Neuron (in vitro differentiated cells): ENCODE measurements around the gene KPNA5.
"Not testable (repeated sequence)": the region's sequence is repeated elsewhere in the genome, so short reads cannot be mapped to it uniquely, and the experiment has no call there.

Experiments used
- H2AFZ ChIP-seq: one replicate; pipeline ENCODE4 v1.6.1; 2013; ENCODE audit warnings: low read depth, mild to moderate bottlenecking, inconsistent platforms, low read length, moderate library complexity
- H3K27me3 ChIP-seq: one replicate; pipeline ENCODE4 v1.6.1; 2013; ENCODE audit warnings: low read length; ENCODE audit not compliant: insufficient read depth
- H3K36me3 ChIP-seq: one replicate; pipeline ENCODE4 v1.6.1; 2013; ENCODE audit warnings: low read length; ENCODE audit not compliant: insufficient read depth
- H3K4me1 ChIP-seq: one replicate; pipeline ENCODE4 v1.6.1; 2013; ENCODE audit warnings: low read length; ENCODE audit not compliant: insufficient read depth
- H3K4me3 ChIP-seq: 2 replicates; pipeline ENCODE4 v1.5.1; 2013; ENCODE audit warnings: mild to moderate bottlenecking, low read length, moderate library complexity
- H3K9me3 ChIP-seq: one replicate; pipeline ENCODE4 v1.6.1; 2013; ENCODE audit warnings: low read length

Gene KPNA5

DNA sequence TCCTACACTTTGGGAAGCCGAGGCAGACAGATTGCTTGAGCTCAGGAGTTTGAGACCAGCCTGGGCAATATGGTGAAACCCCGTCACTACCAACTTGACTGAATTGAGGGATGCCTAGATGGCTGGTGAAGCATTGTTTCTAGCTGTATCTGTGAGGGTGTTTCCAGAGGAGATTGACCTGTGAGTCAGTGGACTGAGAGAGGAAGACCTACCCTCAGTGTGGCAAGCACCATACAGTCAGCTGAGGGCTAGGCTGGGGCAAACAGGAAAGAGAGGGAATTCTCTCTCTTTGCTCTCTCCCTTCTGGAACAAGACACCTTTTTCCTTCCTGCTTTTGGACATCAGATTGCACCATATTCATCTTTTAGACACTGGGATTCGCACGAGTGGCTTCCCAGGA, 8.7 kb upstream of the KPNA5 start:
- peaks cover 11% of the 10 kb centered on the region for H3K27me3 ChIP-seq
- peaks cover 3% of the 10 kb centered on the region for H3K9me3 ChIP-seq
- no peaks in the 10 kb centered on the region for H3K36me3 ChIP-seq
- H3K4me3 ChIP-seq, result no peak overlapping the region
- H3K4me1 ChIP-seq, result peaks cover 5% of the 10 kb centered on the region
- no peak overlapping the region for H2AFZ ChIP-seq

DNA sequence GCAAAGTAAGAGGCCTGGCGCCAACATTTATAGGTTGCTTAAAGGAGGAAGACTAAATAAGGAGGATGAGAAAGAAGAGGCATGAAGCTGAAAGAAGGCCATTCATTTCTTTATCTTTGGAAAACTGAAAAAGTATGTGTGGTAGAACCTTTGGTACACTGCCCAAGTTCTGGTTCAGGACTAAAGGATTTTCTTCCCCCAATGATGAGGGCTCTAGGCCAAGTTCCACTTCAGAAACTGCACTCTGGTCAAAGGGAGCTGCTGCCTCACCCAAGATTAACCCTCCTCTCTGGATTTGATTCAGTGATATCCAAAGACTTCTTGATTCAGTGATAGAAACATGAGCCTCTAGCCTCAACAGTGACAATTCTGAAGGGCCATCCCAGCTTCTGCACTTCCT, 5.0 kb upstream of the KPNA5 start:
- Histone ChIP-seq H3K9me3 (peaks cover 3% of the 10 kb centered on the region), H3K4me3 (no peak overlapping the region), H3K27me3 (peaks cover 11% of the 10 kb centered on the region), H3K36me3 (no peaks in the 10 kb centered on the region), H3K4me1 (no peaks in the 10 kb centered on the region), H2AFZ (no peak overlapping the region)

DNA sequence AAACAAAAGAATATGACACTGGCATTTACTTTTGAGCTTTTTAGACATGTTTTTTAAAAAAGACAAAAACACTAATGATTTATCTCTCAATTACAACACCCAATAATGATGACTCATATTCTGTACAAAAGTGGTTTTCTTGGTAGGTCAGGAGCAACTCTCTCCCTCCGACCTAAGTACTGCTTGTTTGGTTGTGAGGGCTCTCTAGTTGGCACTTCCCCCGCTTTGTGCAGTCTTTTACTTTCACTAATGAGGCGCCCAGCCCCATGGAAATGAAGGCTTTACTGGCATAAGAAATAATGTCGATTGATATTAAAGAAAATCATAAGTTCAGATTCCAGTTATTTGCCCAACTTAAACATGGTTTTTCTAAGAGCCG, 1.3 kb downstream of the KPNA5 start:
- Histone ChIP-seq H3K4me1 (peaks cover 10% of the 10 kb centered on the region), H3K36me3 (peaks cover 8% of the 10 kb centered on the region), H3K4me3 (peak overlapping the region; percentile 100)

DNA sequence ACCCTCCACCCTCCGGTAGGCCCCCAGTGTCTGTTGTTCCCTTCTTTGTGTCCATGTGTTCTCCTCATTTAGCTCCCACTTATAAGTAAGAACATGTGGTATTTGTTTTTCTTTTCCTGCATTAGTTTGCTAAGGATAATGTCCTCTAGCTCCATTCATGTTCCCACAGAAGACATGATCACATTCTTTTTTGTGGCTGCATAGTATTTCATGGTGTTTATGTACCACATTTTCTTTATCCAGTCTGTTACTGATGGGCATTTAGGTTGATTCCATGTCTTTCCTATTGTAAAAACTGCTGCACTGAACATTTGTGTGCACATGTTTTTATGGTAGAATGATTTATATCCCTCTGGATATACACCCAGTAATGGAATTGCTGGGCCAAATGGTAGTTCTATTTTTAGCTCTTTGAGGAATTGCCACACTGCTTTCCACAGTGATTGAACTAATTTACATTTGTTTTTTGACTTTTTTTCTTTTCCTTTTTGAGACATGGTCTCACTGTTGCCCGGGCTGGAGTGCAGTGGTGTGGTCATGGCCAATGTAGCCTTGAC, 4.5 kb downstream of the KPNA5 start:
- Histone ChIP-seq H3K4me3 (no peak overlapping the region), H3K27me3 (no peaks in the 10 kb centered on the region)

More for the DNA sequence above, 1.3 kb downstream of the KPNA5 start:
- no peak overlapping the region for H2AFZ ChIP-seq
- H3K9me3 ChIP-seq, result no peaks in the 10 kb centered on the region
- H3K27me3 ChIP-seq, result no peaks in the 10 kb centered on the region

DNA sequence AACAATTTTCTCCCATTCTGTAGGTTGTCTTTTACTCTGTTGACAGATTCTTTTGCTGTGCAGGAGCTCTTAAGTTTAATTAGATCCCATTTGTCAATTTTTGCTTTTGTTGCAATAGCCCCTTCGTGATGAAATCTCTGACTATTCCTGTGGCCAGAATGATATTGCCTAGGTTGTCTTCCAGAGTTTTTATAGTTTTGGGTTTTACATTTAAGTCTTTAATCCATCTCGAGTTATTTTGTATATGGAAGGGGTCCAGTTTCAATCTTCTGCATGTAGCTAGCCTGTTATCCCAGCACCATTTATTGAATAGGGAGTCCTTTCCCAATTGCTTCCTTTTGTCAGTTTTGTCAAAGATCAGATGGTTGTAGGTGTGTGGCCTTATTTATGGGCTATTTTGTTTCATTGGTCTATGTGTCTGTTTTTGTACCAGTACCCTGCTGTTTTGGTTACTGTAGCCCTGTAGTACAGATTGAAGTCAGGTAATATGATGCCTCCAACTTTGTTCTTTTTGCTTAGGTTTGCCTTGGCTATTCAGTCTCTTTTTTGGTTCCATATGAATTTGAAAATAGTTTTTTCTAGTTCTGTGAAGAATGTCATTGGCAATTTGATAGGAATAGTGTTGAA, 5.6 kb downstream of the KPNA5 start:
- not testable (repeated sequence) for H2AFZ ChIP-seq, H3K27me3 ChIP-seq, H3K4me1 ChIP-seq, H3K9me3 ChIP-seq, H3K4me3 ChIP-seq
- H3K36me3 ChIP-seq, result peaks cover 23% of the 10 kb centered on the region

More for the DNA sequence above, 4.5 kb downstream of the KPNA5 start:
- peaks cover 10% of the 10 kb centered on the region for H3K4me1 ChIP-seq
- H3K36me3 ChIP-seq, result peaks cover 17% of the 10 kb centered on the region
- no peak overlapping the region for H2AFZ ChIP-seq
- no peaks in the 10 kb centered on the region for H3K9me3 ChIP-seq

DNA sequence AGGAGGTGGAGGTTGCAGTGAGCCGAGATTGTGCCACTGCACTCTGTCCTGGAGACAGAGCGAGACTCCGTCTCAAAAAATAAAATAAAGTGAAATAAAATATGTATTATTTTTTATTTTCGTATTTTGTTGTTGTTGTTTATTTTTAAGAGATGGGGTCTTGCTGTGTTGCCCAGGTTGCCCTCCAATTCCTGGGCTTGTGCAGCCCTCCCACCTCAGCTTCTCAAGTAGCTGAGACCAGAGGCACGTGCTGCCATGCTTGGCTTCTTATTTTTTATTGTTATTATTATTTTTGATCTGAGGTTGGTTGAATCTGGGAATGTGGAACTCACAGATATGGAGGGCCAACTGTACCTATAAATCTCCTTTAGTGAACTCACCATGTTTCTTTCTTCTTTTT, 10.1 kb downstream of the KPNA5 start:
- peaks cover 23% of the 10 kb centered on the region for H3K36me3 ChIP-seq
- no peak overlapping the region for H3K4me3 ChIP-seq
- no peaks in the 10 kb centered on the region for H3K9me3 ChIP-seq
- no peaks in the 10 kb centered on the region for H3K27me3 ChIP-seq
- H2AFZ ChIP-seq, result no peak overlapping the region
- peaks cover 5% of the 10 kb centered on the region for H3K4me1 ChIP-seq

DNA sequence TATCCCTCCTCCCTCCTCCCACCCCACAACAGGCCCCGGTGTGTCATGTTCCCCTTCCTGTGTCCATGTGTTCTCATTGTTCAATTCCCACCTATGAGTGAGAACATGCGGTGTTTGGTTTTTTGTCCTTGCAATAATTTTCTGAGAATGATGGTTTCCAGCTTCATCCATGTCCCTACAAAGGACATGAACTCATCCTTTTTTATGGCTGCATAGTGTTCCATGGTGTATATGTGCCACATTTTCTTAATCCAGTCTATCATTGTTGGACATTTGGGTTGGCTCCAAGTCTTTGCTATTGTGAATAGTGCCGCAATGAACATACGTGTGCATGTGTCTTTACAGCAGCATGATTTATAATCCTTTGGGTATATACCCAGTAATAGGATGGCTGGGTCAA, 11.9 kb downstream of the KPNA5 start:
- not testable (repeated sequence) for H3K9me3 ChIP-seq, H3K4me1 ChIP-seq, H3K4me3 ChIP-seq, H3K27me3 ChIP-seq, H2AFZ ChIP-seq
- peaks cover 26% of the 10 kb centered on the region for H3K36me3 ChIP-seq

DNA sequence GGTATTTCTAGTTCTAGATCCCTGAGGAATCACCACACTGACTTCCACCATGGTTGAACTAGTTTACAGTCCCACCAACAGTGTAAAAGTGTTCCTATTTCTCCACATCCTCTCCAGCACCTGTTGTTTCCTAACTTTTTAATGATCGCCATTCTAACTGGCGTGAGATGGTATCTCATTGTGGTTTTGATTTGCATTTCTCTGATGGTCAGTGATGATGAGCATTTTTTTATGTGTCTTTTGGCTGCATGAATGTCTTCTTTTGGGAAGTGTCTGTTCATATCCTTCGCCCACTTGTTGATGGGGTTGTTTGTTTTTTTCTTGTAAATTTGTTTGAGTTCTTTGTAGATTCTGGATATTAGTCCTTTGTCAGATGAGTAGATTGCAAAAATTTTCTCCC, 12.3 kb downstream of the KPNA5 start:
- H3K4me1 ChIP-seq, H3K9me3 ChIP-seq, H2AFZ ChIP-seq, H3K4me3 ChIP-seq, H3K27me3 ChIP-seq: not testable (repeated sequence)
- H3K36me3 ChIP-seq, result peaks cover 29% of the 10 kb centered on the region

DNA sequence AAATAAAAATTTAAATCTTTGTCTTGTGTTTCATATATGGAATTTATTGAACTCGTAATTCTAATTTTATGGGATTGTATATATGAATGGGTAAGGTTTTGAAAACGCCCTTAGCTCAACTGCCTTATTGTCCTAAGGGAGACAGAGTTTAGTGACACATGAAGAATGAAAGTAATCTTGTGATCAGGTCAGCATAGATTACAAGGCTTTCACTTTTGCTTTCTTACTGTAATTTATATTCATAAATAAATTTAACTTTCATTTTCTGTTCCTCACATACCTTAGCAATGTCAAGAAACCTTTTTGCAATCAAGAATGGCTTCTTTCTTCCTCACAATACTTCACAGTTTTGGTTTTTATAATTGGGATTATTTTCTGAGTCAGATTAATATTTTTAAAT, 14.4 kb downstream of the KPNA5 start:
- Histone ChIP-seq H3K4me1 (no peaks in the 10 kb centered on the region), H3K9me3 (no peaks in the 10 kb centered on the region), H3K27me3 (no peaks in the 10 kb centered on the region), H3K4me3 (no peak overlapping the region), H3K36me3 (peaks cover 37% of the 10 kb centered on the region), H2AFZ (no peak overlapping the region)

DNA sequence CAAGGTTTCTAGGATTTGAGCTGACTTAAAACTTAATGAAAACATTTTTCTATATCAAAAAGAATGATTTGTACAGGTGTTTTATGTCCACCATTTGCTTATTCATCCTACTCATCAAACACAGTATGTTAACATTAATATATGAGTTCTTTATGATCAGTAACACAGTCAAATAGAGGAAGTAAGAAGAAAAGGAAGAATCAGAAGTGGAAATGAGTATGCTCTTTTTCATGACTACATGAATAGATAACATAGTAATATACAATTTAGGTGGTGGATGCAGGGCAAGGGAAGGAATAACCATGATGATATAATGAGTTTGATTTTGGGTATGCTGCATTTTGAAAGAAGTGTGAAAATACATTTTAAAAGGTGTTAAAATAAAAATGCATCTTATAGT, 16.5 kb downstream of the KPNA5 start:
- H2AFZ ChIP-seq, result no peak overlapping the region
- H3K36me3 ChIP-seq, result peaks cover 40% of the 10 kb centered on the region
- no peaks in the 10 kb centered on the region for H3K27me3 ChIP-seq
- no peaks in the 10 kb centered on the region for H3K4me1 ChIP-seq
- H3K9me3 ChIP-seq, result no peaks in the 10 kb centered on the region
- H3K4me3 ChIP-seq, result no peak overlapping the region

DNA sequence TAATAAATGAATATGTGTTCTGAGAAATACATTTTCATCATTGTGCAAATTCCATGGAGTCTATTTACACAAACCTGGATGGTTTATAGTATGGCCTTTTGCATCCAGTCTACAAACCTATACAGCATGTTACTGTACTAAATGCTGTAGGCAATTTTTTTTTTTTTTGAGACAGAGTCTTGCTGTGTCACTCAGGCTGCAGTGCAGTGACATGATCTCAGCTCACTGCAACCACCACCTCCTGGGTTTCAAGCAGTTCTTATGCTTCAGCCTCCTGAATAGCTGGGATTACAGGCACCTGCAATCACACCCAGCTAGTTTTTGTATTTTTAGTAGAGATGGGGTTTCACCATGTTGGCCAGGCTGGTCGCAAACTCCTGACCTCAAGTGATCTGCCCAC, 22.9 kb downstream of the KPNA5 start:
- H3K27me3 ChIP-seq, H3K4me3 ChIP-seq, H3K9me3 ChIP-seq, H3K4me1 ChIP-seq, H2AFZ ChIP-seq: not testable (repeated sequence)
- peaks cover 54% of the 10 kb centered on the region for H3K36me3 ChIP-seq

DNA sequence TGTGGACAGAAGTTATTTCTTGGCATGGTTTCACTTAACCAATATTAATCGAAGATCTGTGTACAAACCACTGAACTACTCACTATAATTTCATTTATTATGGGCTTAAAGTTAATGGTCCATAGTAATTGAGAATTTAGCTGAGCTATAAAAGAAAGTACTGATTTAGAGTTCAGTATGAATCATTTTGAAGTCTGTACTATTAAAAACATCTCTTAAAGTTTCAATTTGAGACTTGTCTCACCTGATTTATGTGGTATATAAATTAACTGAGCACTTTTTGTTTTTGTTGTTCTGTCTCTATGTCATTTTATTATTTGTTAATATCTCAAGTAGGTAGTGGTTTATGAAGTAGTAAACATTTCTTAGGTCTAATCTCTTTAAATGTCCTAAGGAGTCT, 24.9 kb downstream of the KPNA5 start:
- H3K4me3 ChIP-seq, result no peak overlapping the region
- H3K36me3 ChIP-seq, result peaks cover 47% of the 10 kb centered on the region
- H3K27me3 ChIP-seq, result no peaks in the 10 kb centered on the region
- no peak overlapping the region for H2AFZ ChIP-seq
- no peaks in the 10 kb centered on the region for H3K4me1 ChIP-seq
- H3K9me3 ChIP-seq, result no peaks in the 10 kb centered on the region

DNA sequence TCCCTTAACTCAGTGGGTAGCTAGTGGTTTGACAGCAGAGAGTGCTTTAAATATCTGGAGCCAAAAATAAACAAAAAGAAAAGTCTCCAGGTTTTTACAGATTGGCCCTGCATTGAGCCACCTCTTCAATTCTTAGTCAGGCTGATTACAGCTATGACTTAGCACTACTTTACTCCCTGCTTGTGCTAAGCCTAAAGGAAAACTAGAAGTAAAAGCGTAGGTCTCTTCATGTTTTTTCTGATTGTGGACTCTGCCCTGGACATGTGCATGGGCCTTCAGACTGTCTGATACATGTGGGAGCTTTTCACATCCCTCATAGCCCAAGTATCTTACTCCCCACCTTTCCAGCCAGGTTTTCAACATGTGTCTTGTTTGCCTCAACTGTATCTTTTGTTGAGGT, 33.3 kb downstream of the KPNA5 start:
- H2AFZ ChIP-seq, result no peak overlapping the region
- no peak overlapping the region for H3K4me3 ChIP-seq
- peaks cover 2% of the 10 kb centered on the region for H3K9me3 ChIP-seq
- no peaks in the 10 kb centered on the region for H3K27me3 ChIP-seq
- no peaks in the 10 kb centered on the region for H3K4me1 ChIP-seq
- H3K36me3 ChIP-seq, result peaks cover 53% of the 10 kb centered on the region

DNA sequence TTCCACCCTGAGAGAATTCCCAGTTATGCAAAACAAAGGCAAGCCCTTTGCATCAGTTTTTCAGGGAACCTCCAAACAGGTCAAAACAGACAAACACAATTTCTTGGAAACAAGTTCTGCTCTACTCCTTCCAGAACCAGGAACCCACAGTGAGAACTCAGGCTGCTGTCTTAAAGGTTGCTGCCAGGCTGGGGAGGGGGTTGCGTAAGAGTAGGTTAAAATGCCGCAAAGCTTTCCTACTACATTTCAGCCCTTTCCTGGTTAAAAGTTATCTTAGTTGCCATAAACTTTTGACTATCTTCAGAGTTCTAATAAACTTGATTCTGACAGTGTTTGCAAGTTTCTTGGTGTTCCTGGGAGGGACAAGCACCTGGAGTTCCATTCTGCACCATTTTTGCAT, 33.8 kb downstream of the KPNA5 start:
- no peak overlapping the region for H3K4me3 ChIP-seq
- no peaks in the 10 kb centered on the region for H3K4me1 ChIP-seq
- no peaks in the 10 kb centered on the region for H3K27me3 ChIP-seq
- peaks cover 57% of the 10 kb centered on the region for H3K36me3 ChIP-seq
- peaks cover 2% of the 10 kb centered on the region for H3K9me3 ChIP-seq
- H2AFZ ChIP-seq, result no peak overlapping the region
